Suprapubic skin (tissue), 3 donors: ENCODE data around the gene C6orf15.

ENCODE experiments used
- CTCF ChIP-seq, 2 donors: fragments of 200-600 bp in 1 of 2; fragments of 450-650 bp in 1 of 2; sonication (generic) in 1 of 2; IDR thresholded peaks; one replicate each; pipeline ENCODE4 v1.5.1; 2016 to 2019; ENCODE audit warnings: antibody characterized with exemption in 2 of 2, mild to moderate bottlenecking in 1 of 2, moderate library complexity in 1 of 2
- POLR2AphosphoS5 ChIP-seq, 3 donors: sonication (generic); formaldehyde crosslinking; IDR thresholded peaks; one replicate each; pipeline ENCODE4 v1.6.1; 2017; ENCODE audit warnings: antibody characterized with exemption in 3 of 3

- TF ChIP-seq CTCF (IDR thresholded peaks at IDR 0.05) (no peak), POLR2AphosphoS5 (IDR thresholded peaks at IDR 0.05) (no peak)
Measured at GRCh38 chr6:31103136-31103535, 9.2 kb downstream of the C6orf15 start.
